Measurements from ENCODE around the gene ITGB1BP2. TPM values are rescaled to one million over a fixed set of nuclear protein-coding genes. Genes with fewer than 3 reads are reported as not detected.
"Not testable (repeated sequence)": the region's sequence is repeated elsewhere in the genome, so short reads cannot be mapped to it uniquely, and the experiment has no call there.

Gene ITGB1BP2
- total and polyA plus RNA-seq, 2 of the 8 experiments (the other 6 are each of a cell fraction or from before 2014, with no cell fraction given) = 2.9 to 5.2 TPM

DNA sequence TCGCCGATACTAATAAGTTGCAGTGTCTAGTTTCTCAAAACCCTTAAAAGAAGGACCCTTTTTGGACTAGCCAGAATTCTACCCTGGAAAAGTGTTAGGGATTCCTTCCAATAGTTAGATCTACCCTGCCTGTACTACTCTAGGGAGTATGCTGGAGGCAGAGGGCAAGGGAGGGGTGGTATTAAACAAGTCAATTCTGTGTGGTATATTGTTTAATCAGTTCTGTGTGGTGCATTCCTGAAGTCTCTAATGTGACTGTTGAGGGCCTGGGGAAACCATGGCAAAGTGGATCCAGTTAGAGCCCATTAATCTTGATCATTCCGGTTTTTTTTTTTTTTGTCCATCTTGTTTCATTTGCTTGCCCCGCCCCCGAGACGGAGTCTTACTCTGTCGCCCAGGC lies 1.5 kb upstream of the ITGB1BP2 start:
- H3K27ac ChIP-seq (ENCODE audit: low read depth, low read length); CTCF ChIA-PET (ENCODE audit: partially characterized antibody); H2BK120ac ChIP-seq (replicated peaks; ENCODE audit: low read depth, low read length); H2BK5ac ChIP-seq (ENCODE audit: low read depth, low read length); H3K4me3 ChIP-seq (ENCODE audit: extremely low read depth in 1 of 4, insufficient read depth in 2 of 4, low read depth in 3 of 4, low read length in 4 of 4); H3K14ac ChIP-seq (ENCODE audit: insufficient read length); H2AK5ac ChIP-seq (ENCODE audit: low read depth, low read length); H3K23me2 ChIP-seq (ENCODE audit: low read depth, low read length); H2BK15ac ChIP-seq (ENCODE audit: low read length); H2BK20ac ChIP-seq (ENCODE audit: low read length); H3K4me2 ChIP-seq (ENCODE audit: insufficient read depth in 1 of 2, low read depth in 2 of 2, low read length in 2 of 2); H3K9ac ChIP-seq (replicated peaks in 1 of 4; ENCODE audit: extremely low read depth in 1 of 4, low read depth in 3 of 4, low read length in 3 of 4); H3K9me3 ChIP-seq (ENCODE audit: insufficient read depth in 2 of 2, low read depth in 1 of 2, low read length in 1 of 2); H4K8ac ChIP-seq (ENCODE audit: extremely low read depth, insufficient read depth, low read length); H3K4ac ChIP-seq (replicated peaks; ENCODE audit: insufficient read length, low read depth, low read length); H3K4me1 ChIP-seq (replicated peaks in 1 of 4; ENCODE audit: control insufficient read depth in 3 of 4, insufficient read depth in 4 of 4, low read length in 3 of 4); H3K79me2 ChIP-seq (ENCODE audit: control insufficient read depth in 1 of 2, insufficient read depth in 2 of 2, low read length in 2 of 2); H4K91ac ChIP-seq (replicated peaks; ENCODE audit: insufficient read length, low read length); H2BK12ac ChIP-seq (ENCODE audit: low read depth, low read length); H4K5ac ChIP-seq (ENCODE audit: insufficient read length, low read depth, low read length); H4K20me1 ChIP-seq (replicated peaks in 1 of 2; ENCODE audit: control insufficient read depth in 1 of 2, insufficient read depth in 2 of 2, low read length in 2 of 2); H3K79me1 ChIP-seq (ENCODE audit: low read depth, low read length); H2AFZ ChIP-seq (ENCODE audit: low read length); FAIRE-seq; H3K18ac ChIP-seq (ENCODE audit: extremely low read depth, low read length); H3K23ac ChIP-seq (ENCODE audit: insufficient read length); H3K27me3 ChIP-seq (replicated peaks in 1 of 4; ENCODE audit: control insufficient read depth in 3 of 4, extremely low read depth in 1 of 4, insufficient read depth in 3 of 4, low read length in 3 of 4); DNase-seq (ENCODE audit: low read depth in 1 of 2, low spot score in 2 of 2); H3K56ac ChIP-seq (replicated peaks; ENCODE audit: insufficient read length, low read depth, low read length): not testable (repeated sequence)
- WGBS, 2 experiments (ENCODE audit: extremely low coverage in 1 of 2, insufficient coverage in 1 of 2, insufficient read length in 1 of 2, insufficient replicate concordance in 2 of 2, low coverage in 1 of 2, low lambda C conversion rate in 2 of 2, missing lambda C conversion rate in 1 of 2) = 94% methylated on average over 5 of the region's 7 CpGs; no CpG with 5 or more reads in 1 of the 2 experiments
- H3K36me3 ChIP-seq (ENCODE audit: control insufficient read depth in 2 of 4, insufficient read depth in 4 of 4, low read length in 3 of 4) = peaks cover 21 to 65% (median 46%) of the 10 kb centered on the region in 4 experiments
- POLR2A ChIA-PET (ENCODE audit: partially characterized antibody) = interaction anchor here (0.6 to 18.0 kb wide), 3 partner anchors 11 to 57 kb away, joined by 3 to 215 read pairs (median 3); partner anchors contain the start of gene NONO
